NCI-H446 treated with DMSO at 0.1 percent for 48 hours (cell line): Measurements from ENCODE around the gene ARFGEF2.
"Not testable (repeated sequence)": the region's sequence is repeated elsewhere in the genome, so short reads cannot be mapped to it uniquely, and the experiment has no call there.

Source experiments
- DNase-seq: peaks from one replicate; lab custom pipeline; 2025; lab: John Stamatoyannopoulos, UW

ARFGEF2 gene

DNA sequence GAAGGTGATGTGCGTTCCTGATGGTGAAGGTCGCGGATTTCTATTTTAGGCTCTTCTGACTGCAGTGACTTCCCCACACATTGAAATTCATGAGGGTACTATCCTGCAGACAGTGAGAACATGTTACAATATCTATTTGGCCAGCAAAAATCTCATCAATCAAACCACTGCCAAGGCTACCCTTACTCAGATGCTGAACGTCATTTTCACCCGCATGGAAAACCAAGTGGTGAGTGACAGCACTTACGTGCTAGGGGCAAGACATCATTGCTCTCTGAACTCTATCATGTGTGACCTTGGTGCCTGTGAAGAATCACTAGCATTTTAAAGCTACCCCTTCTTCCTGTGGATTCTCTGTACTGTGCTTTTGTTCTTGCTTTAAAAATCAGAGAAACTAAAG lies 31.1 kb downstream of the ARFGEF2 start:
- no peak for DNase-seq

DNA sequence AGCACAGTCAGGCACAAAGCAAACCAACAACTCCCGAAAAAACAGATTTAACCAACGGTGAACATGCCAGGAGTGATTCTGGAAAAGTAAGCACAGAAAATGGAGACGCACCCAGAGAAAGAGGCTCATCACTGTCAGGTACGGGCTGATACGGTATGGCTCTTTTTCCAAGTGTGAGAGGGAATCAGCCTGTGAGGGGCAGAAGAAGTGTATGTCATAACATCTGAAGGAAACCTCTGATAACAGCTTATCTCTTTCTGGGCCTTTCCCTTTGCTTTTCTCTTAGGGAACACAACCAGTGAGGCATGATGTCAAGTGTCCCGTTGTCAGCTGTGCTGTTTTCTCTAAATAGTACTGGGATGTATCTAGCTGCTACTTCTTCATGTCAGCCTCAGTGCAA lies 32.1 kb downstream of the ARFGEF2 start:
- DNase-seq: no peak

DNA sequence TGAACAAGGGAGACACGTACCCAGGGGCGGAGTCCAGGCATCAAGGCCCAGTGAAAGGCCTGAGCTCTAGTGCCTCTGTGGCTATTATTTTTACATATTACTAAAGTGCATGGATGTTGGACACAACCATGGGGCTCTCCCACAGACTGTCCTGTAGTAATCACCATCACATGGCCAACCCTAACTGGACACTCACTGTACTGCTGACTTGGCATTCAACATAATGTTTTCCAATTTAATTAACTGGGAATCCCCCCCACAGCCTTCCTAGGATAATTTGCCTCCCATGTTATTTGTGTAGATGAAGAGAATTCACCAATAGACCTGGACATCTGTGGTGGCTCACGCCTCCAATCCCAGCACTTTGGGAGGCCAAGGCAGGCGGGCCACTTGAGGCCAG lies 34.5 kb downstream of the ARFGEF2 start:
- no peak for DNase-seq

DNA sequence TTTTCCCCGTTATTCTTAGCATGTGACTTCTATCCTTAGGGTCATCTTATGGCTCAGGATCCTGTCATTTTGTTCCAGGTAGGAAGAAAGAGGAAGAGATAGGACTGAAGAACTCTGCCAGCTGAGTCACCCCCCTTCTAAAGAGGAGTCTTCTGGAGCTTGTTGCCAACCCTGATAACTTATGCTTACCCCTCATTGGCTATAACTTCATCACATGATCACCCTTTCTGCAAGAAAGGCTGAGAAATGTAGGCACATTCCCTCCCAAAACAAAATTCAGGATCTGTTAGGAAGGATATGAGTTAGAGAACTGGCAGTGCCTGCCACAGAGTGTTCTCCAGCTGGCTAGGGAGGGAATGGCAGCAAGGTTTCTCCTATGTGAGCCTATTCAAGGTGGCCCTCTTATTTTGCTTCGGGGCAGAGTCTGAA lies 35.6 kb downstream of the ARFGEF2 start:
- DNase-seq: no peak

DNA sequence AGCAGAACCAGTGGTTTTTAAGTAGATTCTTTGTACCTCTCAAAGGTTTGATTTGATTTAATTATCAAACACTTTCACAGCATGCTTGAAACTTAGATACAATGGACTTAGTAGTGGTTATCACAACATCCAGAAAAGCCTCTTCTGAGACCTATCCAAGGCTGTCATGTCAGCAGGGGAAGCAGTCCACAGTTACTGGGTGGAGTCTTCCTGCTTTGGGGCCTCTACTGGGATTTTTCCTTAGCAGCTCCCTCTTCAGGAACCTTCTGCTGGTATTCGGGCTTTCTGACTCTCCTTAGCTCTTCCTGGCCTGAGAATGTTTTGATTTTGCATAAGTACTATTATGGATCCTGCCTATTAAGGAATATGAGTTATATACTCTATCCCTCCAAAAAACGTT lies 36.0 kb downstream of the ARFGEF2 start:
- no peak for DNase-seq

DNA sequence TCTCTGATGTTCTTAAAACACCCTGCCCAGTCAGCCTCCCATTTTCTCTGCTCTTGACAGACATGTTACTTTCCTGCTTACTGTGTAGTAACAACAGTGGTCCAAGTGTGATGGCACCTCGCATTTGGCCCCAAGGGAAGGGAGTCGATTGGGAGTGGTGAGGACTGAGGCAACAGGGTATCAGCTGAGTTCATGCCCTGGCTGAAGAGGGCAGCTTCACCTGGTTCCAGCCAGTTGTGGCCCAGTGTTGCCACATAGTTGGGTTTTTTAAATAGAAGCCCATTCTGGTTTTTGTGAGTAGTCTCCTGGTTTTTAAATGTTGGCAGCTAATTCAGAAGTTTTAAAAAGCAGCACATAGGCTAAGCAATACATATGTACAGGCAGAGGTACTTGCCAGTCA lies 37.2 kb downstream of the ARFGEF2 start:
- DNase-seq: no peak

DNA sequence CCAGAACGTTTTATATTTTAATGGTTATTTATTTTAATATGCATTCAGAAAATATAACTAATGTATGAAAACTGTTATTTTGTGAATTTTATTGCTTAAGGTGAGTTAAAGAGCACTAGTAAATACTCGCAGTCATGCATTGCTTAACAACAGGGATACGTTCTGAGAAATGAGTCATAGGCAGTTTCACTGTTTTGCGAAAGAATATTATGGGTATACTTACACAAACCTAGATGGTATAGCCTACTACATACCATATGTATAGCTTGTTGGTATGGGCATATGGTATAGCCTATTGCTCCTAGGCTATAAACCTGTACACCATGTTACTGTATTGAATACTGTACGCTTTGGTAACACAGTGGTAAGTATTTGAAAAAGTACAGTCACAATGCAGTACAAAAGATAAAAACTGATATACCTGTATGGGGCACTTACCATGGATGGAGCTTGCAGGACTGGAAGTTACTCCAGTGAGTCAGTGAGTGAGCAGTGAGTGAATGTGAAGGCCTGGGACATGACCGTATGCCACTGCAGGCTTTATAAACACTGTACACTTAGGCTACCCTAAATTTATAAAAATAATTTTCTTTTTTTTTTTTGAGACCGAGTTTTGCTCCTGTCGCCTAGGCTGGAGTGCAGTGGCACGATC lies 38.5 kb downstream of the ARFGEF2 start:
- no peak for DNase-seq

DNA sequence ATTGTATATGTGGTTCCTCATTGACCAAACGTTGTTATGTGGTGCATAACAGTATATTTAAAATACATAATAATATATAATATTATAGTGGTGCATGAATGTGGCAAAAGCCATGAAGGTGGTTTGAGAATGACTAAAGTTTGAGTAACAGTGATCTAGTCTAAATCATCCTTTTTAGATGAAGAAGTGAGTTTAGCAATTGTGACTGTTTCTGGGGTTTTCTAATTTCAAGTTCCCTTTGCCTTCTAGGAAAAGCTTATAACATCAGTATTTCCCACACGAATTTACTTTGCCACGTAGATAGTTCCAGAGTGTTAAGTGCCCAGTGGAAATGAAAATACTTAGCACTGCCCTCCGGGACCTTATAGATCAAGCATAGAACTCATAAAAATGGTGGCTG lies 40.9 kb downstream of the ARFGEF2 start:
- no peak for DNase-seq

DNA sequence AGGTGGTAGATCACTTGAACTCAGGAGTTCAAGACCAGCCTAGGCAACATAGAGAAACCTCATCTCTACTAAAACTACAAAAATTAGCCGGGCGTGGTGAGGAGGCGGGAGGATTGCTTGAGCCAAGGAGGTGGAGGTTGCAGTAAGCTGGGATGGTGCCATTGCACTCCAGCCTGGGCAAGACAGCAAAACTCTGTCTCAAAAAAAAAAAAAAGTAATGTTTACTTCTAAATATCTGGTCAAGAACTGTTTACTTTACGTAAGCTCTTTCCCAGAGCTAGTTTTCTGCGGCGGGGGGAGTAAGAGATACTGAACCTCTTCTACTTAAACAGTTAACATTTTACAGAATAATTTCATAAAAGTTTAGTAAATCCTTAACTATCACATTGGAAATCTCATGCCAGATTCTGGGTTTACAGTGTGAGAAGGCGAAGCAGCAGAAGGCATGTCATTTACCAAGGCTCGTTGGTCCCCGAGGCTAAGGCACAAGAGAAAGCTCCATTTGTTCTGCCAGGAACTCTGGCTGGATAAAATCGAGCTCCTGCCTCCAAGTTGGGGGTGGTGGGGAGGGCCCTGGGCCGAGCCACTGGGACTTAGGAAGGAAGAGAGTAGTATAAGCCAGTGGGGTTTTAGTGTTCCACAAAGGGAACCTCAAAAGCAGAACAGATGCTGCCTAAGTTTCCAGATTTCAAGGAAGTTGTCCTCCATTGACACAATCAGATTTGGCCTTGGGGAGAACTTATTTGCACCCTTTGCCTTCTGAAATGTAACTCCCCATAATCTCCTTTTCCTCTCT lies 41.7 kb downstream of the ARFGEF2 start:
- DNase-seq: no peak

DNA sequence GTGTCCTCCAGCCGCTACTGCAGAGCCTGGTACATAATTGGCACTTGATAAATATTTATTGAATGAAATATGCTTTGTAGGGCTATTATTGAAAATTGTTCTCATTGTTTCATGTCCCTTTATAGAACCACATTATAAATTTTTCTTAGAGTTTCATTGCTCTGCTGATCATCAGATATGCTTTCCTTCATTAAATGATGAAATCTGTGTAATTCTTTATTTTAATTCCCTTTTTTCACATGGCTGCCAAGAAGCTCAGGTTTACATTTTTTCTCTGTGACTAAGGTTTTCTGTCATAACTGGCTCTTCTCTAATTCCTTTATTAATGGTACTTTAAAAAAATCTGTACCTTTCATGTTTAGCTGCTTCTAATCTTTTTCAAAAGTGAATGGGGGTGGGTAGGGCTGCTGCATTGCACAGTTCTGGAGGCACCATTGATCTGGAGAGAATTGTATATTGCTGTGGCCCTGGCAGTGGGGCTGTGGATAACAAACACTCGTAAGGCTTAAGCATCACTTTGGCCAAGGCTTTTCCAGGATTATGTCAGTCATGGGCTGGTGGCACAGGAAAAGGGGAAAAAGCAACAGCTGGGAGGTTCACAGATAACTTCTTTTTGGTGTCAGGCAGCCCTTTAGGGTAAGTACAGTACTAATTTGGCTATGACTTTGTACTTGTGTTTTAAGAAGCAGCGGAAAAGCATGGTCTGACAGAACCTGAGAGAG lies 43.8 kb downstream of the ARFGEF2 start:
- no peak for DNase-seq

DNA sequence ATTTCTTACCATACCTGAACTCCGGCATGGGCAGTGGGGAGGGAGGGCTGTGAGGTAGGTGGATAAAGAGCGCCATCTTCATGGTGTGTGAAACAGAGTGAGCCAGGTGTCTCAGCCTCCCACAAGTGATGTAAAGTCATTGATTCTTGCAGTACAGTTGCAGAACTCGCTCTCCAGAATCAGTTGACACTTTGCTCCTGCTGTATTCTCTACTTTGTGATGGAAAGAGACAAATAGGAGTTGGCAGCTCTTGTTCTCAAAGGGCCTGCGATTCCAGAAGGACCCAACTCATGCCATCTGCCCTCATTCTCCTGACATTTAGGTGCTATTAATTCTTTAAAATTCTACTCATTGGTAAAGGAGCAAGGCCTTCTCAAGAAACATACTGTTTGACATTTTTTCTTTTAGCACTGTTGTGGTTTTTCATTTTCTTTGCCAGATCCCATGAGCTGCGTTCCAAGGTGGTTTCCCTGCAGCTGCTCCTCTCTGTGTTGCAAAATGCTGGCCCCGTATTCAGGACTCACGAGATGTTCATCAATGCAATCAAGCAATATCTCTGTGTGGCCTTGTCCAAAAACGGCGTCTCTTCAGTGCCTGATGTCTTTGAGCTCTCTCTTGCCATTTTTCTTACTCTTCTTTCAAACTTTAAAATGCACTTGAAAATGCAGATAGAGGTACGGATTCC lies 49.3 kb downstream of the ARFGEF2 start:
- no peak for DNase-seq

DNA sequence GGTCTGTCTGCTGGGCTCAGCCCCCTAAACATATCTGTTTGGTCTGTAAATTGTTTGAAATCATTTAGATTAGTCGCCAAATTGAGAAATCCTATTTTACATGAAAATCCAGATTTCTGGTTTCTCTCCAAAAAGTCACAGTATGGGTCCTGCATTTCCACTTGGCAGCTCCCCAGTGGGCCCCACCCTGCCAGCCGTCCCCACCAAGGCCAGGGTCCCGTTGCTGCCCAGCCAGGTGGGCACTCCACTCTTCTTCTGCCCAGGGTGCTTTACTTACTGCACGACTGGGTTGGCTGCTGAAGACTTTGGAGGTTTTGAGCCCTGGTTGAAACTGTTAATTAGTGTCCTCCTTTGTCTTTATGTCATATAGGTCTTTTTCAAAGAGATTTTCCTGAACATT lies 50.4 kb downstream of the ARFGEF2 start:
- DNase-seq: no peak

DNA sequence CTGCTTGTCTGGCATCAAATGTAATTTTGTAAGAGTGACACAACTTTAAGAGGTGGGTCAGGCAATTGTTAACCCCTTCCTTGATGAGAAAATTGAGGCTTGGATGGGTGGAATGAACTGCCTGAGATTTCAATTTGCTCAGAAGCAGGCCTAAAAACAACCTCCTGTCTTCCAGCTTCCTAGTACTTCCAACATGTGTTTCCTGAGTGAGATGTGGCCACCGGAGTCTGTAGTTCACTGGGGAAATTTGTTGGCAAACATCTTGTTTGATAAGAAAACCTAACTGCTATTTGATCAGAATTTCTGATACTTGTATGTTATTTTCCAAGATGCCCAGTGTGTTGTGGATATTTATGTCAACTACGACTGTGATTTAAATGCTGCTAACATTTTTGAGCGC lies 51.3 kb downstream of the ARFGEF2 start:
- no peak for DNase-seq

DNA sequence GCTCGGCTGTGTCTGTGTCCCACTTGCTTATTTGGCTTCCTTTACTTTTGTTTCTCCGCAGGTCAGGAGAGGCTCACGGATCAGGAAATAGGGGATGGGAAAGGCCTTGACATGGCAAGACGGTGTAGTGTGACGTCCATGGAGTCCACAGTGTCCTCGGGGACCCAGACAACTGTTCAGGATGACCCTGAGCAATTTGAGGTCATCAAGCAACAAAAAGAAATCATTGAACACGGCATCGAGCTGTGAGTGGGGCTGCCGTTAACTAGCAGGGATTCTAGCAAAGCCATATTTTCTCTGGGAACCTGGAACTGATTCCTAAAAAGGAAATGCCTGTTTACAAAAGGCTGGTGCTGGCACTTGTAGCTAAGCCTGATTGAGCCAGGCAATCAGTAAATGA lies 54.4 kb downstream of the ARFGEF2 start:
- DNase-seq: no peak

DNA sequence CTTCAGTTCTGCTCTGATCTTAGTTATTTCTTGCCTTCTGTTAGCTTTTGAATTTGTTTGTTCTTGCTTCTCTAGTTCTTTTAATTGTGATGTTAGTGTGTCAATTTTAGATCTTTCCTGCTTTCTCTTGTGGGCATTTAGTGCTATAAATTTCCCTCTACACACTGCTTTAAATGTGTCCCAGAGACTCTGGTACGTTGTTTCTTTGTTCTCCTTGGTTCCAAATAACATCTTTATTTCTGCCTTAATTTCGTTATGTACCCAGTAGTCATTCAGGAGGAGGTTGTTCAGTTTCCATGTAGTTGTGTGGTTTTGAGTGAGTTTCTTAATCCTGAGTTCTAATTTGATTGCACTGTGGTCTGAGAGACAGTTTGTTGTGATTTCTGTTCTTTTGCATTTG lies 58.5 kb downstream of the ARFGEF2 start:
- DNase-seq: not testable (repeated sequence)

DNA sequence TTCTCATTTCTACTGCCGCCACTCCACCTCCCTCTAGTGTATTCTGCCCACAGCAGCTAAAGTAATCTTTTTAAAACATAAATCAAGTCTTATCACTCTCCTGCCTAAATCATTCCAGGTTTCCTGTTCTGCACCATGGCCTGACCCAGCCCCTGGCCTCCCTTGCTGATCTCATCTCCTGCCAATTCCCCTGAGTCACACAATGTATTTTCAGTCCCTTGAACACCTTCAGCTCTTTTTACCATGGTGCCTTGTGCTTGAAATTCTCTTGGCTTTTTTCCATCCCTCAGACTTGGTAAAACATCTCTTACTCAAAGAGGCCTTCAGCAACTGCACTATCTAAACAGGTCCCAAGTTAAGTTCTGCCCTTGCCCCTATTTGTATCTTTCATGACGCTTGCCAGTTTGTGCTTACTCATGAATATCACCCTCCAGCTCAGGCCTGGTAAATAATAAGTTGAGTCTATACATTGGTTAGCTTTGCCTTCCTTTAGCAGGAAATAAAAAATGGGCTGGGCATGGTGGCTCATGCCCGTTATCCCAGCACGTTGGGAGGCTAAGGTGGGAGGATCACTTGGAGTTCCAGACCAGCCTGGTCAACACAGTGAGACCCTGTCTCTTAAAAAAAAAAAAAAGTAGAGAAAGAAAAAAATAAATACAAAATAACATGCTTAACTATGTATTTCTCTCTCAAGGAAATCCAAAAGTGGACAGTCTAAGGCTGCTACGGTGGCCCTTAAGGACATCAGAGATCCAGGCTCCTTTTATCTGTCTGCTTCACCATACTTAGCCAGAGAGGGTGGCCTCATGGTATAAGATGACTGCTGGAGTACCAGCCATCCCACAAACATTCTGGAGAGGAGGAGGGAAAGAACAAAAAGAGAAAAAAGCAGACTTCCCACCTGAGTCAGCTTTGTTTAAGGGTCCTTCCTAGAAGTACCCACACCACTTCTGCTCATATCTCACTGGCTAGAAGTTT lies 62.2 kb downstream of the ARFGEF2 start:
- no peak for DNase-seq

DNA sequence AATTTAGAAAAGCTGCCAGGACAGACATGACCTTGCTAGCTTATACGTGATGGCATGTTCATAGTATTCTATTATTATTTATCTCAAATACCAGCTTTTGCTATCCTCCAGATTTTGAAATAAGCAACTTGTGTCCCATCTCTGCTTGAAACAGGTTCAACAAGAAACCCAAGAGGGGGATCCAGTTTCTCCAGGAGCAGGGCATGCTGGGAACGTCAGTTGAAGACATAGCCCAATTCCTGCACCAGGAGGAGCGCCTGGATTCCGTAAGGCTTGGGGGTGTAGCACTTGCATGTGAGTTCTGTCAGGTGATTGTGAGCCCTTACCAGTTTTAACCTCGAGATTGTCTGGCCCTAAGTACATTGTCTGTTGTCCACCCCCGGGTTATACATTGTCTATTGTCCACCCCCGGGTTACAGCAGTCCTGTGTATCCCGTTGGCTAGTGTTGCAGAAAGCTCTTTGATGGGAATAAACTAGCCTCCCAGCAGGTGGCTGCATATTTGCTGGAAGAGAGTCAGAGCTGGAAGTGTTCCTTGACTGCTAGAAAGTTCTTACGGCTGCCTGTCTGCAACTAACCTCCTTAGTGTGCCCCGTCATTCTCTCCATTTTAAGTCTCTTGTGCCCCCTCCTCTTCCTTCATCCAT lies 63.2 kb downstream of the ARFGEF2 start:
- no peak for DNase-seq

DNA sequence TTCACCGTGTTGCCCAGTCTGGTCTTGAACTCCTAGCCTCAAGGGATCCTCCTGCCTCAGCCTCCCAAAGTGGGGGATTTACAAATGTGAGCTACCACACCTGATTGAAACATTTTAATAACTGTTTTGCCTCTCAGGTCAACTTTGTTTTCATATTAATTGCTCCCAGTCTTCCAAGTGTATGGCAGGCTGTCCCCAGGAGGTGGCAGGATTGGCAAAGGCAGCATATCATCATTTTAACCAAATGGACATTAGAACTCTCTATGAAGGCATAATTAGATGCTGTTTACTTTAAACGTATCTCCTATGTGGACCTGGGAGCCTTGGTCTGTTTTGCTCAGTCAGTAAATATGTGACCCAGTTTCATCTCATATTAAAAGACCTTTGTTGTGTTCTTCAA lies 65.4 kb downstream of the ARFGEF2 start:
- no peak for DNase-seq

DNA sequence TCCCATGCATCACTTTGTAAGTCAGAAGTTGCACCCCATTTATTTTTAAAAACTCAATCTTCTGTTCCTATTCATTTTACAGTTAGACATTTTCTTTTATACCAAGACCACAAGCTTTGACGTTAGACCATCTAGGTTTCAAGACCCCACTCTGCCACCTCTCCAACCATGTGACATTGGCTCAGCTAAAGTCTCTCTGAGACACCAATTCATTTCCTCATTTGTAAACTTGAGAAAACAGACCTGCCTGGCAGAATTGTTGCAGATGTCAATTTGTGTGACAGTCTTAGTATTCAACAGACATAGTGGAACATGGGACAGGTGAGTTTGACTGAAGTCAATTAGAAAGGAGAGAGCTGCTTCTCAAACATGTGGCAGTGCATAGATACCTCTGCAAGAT lies 69.0 kb downstream of the ARFGEF2 start:
- DNase-seq: no peak

DNA sequence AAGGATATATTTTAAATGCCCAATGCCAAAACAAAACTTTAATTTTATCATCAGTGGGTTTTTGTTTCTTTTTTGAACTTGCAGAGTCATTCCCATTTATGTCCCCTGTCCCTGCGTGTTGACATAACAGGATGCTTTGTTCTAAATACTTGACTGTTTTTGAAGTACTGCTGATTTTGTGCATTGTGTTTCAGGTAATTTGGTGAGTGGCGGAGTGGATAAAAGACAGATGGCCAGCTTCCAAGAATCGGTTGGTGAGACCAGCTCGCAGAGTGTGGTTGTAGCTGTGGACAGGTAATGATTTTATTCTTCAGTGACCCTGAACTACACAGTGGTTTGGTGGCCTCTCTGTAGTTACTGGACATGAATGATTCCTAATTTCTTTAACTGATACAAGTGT lies 74.1 kb downstream of the ARFGEF2 start:
- DNase-seq: no peak
